A673 (cell line): Measurements from ENCODE around the gene NACC2. TPM values are rescaled to one million over a fixed set of nuclear protein-coding genes. Genes with fewer than 3 reads are reported as not detected.

Experiments
- BruUV-seq: library from RNA; stranded (reverse); fragments of 400-500 nt; replicated peaks from 2 replicates; lab custom pipeline; 2021; lab: Mats Ljungman, UMichigan
- CTCF ChIA-PET: fragments of 300-600 bp; sonication (Branson Sonifier 250); formaldehyde crosslinking; loops from one replicate; lab custom pipeline; 2022; ENCODE audit warnings: antibody characterized with exemption; lab: Charles Lee
- POLR2A ChIA-PET: fragments of 300-600 bp; sonication (Branson Sonifier 250); formaldehyde crosslinking; loops from one replicate; lab custom pipeline; 2022; ENCODE audit warnings: antibody characterized with exemption; ENCODE audit not compliant: low non-redundant PET; lab: Charles Lee
- DNase-seq: peaks from one replicate; pipeline ENCODE4 v3.0.0-alpha.2; 2015; ENCODE audit warnings: low spot score
- H3K27ac ChIP-seq: fragments of 200-600 bp; sonication (generic); 2 replicates; pipeline ENCODE4 v1.5.1; 2016; ENCODE audit warnings: mixed run types, low read depth, mild to moderate bottlenecking, mixed read lengths, antibody characterized with exemption, low read length; ENCODE audit not compliant: poor library complexity, severe bottlenecking
- H3K27me3 ChIP-seq: fragments of 200-600 bp; sonication (generic); replicated peaks from 2 replicates; pipeline ENCODE4 v1.6.1; 2017; ENCODE audit warnings: mixed run types, low read depth, mild to moderate bottlenecking, mixed read lengths, antibody characterized with exemption, low read length; ENCODE audit not compliant: insufficient read depth, poor library complexity
- H3K36me3 ChIP-seq: fragments of 200-600 bp; sonication (generic); 2 replicates; pipeline ENCODE4 v1.6.1; 2016; ENCODE audit warnings: mixed run types, mild to moderate bottlenecking, mixed read lengths, antibody characterized with exemption, low read length; ENCODE audit not compliant: insufficient read depth, poor library complexity, severe bottlenecking
- H3K4me1 ChIP-seq: fragments of 200-600 bp; sonication (generic); 2 replicates; pipeline ENCODE4 v1.6.1; 2017; ENCODE audit warnings: mixed run types, mild to moderate bottlenecking, mixed read lengths, antibody characterized with exemption, low read length; ENCODE audit not compliant: insufficient read depth, poor library complexity, severe bottlenecking
- H3K4me3 ChIP-seq: fragments of 200-600 bp; sonication (generic); 2 replicates; pipeline ENCODE4 v1.5.1; 2016; ENCODE audit warnings: low read depth, mixed run types, mild to moderate bottlenecking, mixed read lengths, low read length; ENCODE audit not compliant: poor library complexity, severe bottlenecking
- H3K9me3 ChIP-seq: fragments of 200-600 bp; sonication (generic); 2 replicates; pipeline ENCODE4 v1.6.1; 2016; ENCODE audit warnings: mixed run types, low read depth, mild to moderate bottlenecking, mixed read lengths, antibody characterized with exemption, low read length; ENCODE audit not compliant: poor library complexity, severe bottlenecking
- EZH2 ChIP-seq: fragments of 200-600 bp; sonication (generic); IDR thresholded peaks from 2 replicates; pipeline ENCODE4 v1.6.1; 2017; ENCODE audit warnings: borderline replicate concordance, low read depth, mild to moderate bottlenecking, mixed read lengths, antibody characterized with exemption, low read length; ENCODE audit not compliant: poor library complexity, severe bottlenecking
- intact Hi-C: fragments of 100-400 bp; cut with micrococcal nuclease; formaldehyde crosslinking; loops from one replicate; pipeline ENCODE4 v1.10.0; 2022; ENCODE audit not compliant: unreplicated experiment
- total RNA-seq: library from RNA; stranded (reverse); gene quantifications from 2 replicates; pipeline ENCODE4 v1.2.3, GENCODE V29; 2021
- TF ChIP-seq, protein P1 (sequence below): fragments of 300-800, 200-600 bp; sonication (generic); conservative IDR thresholded peaks from 2 replicates; pipeline ENCODE4 v1.5.1; 2017; ENCODE audit warnings: low read depth, mild to moderate bottlenecking, antibody characterized with exemption, low read length, moderate library complexity, mixed read lengths

Gene NACC2
- total RNA-seq, 1 experiment from 2014 or later, result 19.5 TPM

DNA sequence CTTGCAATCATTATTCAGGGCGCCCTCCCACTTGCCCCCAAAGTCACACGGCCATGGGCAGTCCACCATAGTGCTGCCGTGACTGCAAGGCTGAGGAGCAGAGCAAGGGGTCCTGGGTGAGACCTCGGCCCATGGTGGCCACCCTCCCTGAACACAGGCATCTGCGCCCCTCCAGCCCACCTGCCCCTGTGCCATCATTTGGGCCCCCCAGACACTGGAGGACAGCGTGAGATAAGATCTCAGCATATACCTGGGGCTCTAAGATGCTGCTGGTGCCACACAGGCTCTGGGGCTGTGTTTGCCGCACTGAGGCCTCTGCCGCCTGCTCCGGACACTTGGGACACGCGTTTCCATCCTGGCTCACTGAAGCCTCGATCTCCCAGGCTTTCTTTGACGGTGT lies 20.1 kb upstream of the NACC2 start:
- Histone ChIP-seq H3K9me3 (no peaks in the 10 kb centered on the region), H3K27me3 (no peaks in the 10 kb centered on the region), H3K4me3 (no peak overlapping the region), H3K36me3 (peaks cover 26% of the 10 kb centered on the region), H3K27ac (peak overlapping the region; percentile 30), H3K4me1 (peaks cover 33% of the 10 kb centered on the region)
- CTCF ChIA-PET, result no interaction called here
- BruUV-seq, result no TSS peak
- intact Hi-C loops, result no loop called here
- POLR2A ChIA-PET, result no interaction called here
- no peak for DNase-seq
- TF ChIP-seq, protein P1, sequence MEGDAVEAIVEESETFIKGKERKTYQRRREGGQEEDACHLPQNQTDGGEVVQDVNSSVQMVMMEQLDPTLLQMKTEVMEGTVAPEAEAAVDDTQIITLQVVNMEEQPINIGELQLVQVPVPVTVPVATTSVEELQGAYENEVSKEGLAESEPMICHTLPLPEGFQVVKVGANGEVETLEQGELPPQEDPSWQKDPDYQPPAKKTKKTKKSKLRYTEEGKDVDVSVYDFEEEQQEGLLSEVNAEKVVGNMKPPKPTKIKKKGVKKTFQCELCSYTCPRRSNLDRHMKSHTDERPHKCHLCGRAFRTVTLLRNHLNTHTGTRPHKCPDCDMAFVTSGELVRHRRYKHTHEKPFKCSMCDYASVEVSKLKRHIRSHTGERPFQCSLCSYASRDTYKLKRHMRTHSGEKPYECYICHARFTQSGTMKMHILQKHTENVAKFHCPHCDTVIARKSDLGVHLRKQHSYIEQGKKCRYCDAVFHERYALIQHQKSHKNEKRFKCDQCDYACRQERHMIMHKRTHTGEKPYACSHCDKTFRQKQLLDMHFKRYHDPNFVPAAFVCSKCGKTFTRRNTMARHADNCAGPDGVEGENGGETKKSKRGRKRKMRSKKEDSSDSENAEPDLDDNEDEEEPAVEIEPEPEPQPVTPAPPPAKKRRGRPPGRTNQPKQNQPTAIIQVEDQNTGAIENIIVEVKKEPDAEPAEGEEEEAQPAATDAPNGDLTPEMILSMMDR, result no peak
- no peak for TF ChIP-seq EZH2

DNA sequence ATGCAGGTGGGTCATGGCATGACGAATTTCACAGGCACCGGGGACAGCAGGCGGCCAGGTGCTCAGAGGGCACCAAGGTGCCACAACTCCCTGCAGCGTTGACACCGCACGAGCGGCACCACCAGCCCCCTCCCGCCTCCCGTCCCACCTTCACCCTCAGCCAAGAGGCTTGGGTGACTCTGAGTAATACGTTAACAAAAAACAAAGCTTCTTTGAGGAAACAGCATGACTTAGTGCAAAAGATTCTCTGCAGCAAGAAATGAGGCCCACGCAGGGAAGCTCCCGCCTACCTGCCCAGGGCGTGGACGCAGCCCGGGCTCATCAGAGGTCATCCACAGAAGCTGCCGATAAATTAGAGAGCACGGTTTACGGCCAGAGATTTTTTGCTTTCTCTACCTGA lies 19.5 kb upstream of the NACC2 start:
- ChIA-PET POLR2A (no interaction called here), CTCF (no interaction called here)
- H3K27me3 ChIP-seq, result no peaks in the 10 kb centered on the region
- intact Hi-C loops, result no loop called here
- H3K36me3 ChIP-seq, result peaks cover 26% of the 10 kb centered on the region
- H3K4me1 ChIP-seq, result peaks cover 31% of the 10 kb centered on the region
- no peak for DNase-seq
- TSS peak; percentile 34 for BruUV-seq
- no peaks in the 10 kb centered on the region for H3K9me3 ChIP-seq
- TF ChIP-seq, protein P1, result no peak
- TF ChIP-seq EZH2, result no peak
- H3K27ac ChIP-seq, result peak overlapping the region; percentile 30
- no peak overlapping the region for H3K4me3 ChIP-seq

DNA sequence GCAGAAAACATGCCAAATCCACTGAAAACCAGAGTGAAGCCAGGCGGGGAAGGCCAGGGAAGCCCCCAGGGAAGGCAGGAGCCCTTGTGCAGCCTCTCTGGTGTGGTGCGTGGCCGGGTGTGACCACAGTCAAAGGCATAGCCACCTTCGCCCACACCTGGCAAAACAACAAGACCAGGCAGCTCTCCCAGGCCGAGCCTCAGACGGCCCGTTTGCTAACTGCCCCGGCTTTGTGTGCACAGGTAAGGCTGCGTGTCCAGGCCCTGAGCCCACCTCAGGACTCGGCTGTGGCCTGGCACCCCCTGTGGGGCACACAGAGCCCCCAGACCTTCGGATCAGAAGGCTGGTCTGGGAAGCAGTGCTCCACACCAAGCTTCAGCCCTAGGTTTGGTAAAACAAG lies 17.5 kb upstream of the NACC2 start:
- BruUV-seq, result no TSS peak
- H3K27me3 ChIP-seq, result no peaks in the 10 kb centered on the region
- intact Hi-C loops, result no loop called here
- peak overlapping the region; percentile 92 for H3K27ac ChIP-seq
- peaks cover 26% of the 10 kb centered on the region for H3K36me3 ChIP-seq
- no peak for TF ChIP-seq EZH2
- TF ChIP-seq, protein P1, result no peak
- H3K4me3 ChIP-seq, result no peak overlapping the region
- no peak for DNase-seq
- CTCF ChIA-PET, result no interaction called here
- H3K9me3 ChIP-seq, result no peaks in the 10 kb centered on the region
- POLR2A ChIA-PET, result no interaction called here
- peaks cover 47% of the 10 kb centered on the region for H3K4me1 ChIP-seq
